ENCODE measurements around the gene TBX5. TPM values are rescaled to one million over a fixed set of nuclear protein-coding genes. Genes with fewer than 3 reads are reported as not detected.

TBX5 gene
- total RNA-seq, 4 donors from 2014 or later = 8.6 to 38.8 (median 28.0) TPM

- Histone ChIP-seq H3K27ac (no peak overlapping the region), H3K4me1 (no peaks in the 10 kb centered on the region), H3K9me3 (no peaks in the 10 kb centered on the region), H3K36me3 (no peaks in the 10 kb centered on the region), H3K4me3 (no peak overlapping the region), H3K27me3 (peaks cover 17% of the 10 kb centered on the region)
- ATAC-seq = no peak
- WGBS, 2 donors (ENCODE audit: low coverage in 1 of 2) = 53 to 58% methylated on average over 3 of the region's 3 CpGs
- no peak for TF ChIP-seq POLR2A (IDR thresholded peaks at IDR 0.05)
- TF ChIP-seq CTCF (IDR thresholded peaks at IDR 0.05) = no peak
- TF ChIP-seq EP300 (IDR thresholded peaks at IDR 0.05) = no peak
- TF ChIP-seq POLR2AphosphoS5 (IDR thresholded peaks at IDR 0.05) = no peak
Measured at GRCh38 chr12:114340231-114340630, 65.7 kb downstream of the TBX5 start.

- TF ChIP-seq POLR2A (IDR thresholded peaks at IDR 0.05) (no peak), EP300 (IDR thresholded peaks at IDR 0.05) (no peak), CTCF (IDR thresholded peaks at IDR 0.05) (no peak)
- ATAC-seq = no peak
- H3K36me3 ChIP-seq = no peaks in the 10 kb centered on the region
- H3K4me1 ChIP-seq = no peaks in the 10 kb centered on the region
- no peak overlapping the region for H3K4me3 ChIP-seq
- peaks cover 17% of the 10 kb centered on the region for H3K27me3 ChIP-seq
- 83 to 89% methylated on average over 2 of the region's 2 CpGs for WGBS, 2 donors (ENCODE audit: low coverage in 1 of 2)
- H3K9me3 ChIP-seq = no peaks in the 10 kb centered on the region
- no peak overlapping the region for H3K27ac ChIP-seq
Measured at GRCh38 chr12:114339626-114340025, 66.3 kb downstream of the TBX5 start.

- Histone ChIP-seq H3K4me1 (no peaks in the 10 kb centered on the region), H3K27ac (no peak overlapping the region), H3K4me3 (no peak overlapping the region), H3K36me3 (no peaks in the 10 kb centered on the region), H3K27me3 (peaks cover 17% of the 10 kb centered on the region), H3K9me3 (no peaks in the 10 kb centered on the region)
- no peak for ATAC-seq
- 65% methylated on average over 3 of the region's 5 CpGs; no CpG with 5 or more reads in 1 of the 2 donors for WGBS, 2 donors (ENCODE audit: low coverage in 1 of 2)
- TF ChIP-seq POLR2A (IDR thresholded peaks at IDR 0.05) (no peak), CTCF (IDR thresholded peaks at IDR 0.05) (no peak), EP300 (IDR thresholded peaks at IDR 0.05) (no peak), POLR2AphosphoS5 (IDR thresholded peaks at IDR 0.05) (no peak)
Measured at GRCh38 chr12:114335607-114336006, 70.3 kb downstream of the TBX5 start.

- H3K4me3 ChIP-seq = no peak overlapping the region
- H3K4me1 ChIP-seq = no peaks in the 10 kb centered on the region
- no peaks in the 10 kb centered on the region for H3K9me3 ChIP-seq
- H3K27me3 ChIP-seq = peaks cover 17% of the 10 kb centered on the region
- TF ChIP-seq POLR2AphosphoS5 (IDR thresholded peaks at IDR 0.05) (no peak), CTCF (IDR thresholded peaks at IDR 0.05) (no peak), POLR2A (IDR thresholded peaks at IDR 0.05) (no peak), EP300 (IDR thresholded peaks at IDR 0.05) (no peak)
- no peak overlapping the region for H3K27ac ChIP-seq
- WGBS, 2 donors (ENCODE audit: low coverage in 1 of 2) = 80 to 90% methylated on average over 1 to 5 of the region's 5 CpGs
- H3K36me3 ChIP-seq = no peaks in the 10 kb centered on the region
- ATAC-seq = no peak
Measured at GRCh38 chr12:114334395-114334794, 71.5 kb downstream of the TBX5 start.

GRCh38 chr12:114328292-114328691 is 77.7 kb downstream of the TBX5 start:
- Histone ChIP-seq H3K27me3 (peaks cover 3% of the 10 kb centered on the region), H3K4me1 (no peaks in the 10 kb centered on the region), H3K4me3 (no peak overlapping the region), H3K9me3 (peaks cover 0 to 14% (median 0%) of the 10 kb centered on the region in 3 donors), H3K36me3 (no peaks in the 10 kb centered on the region), H3K27ac (no peak overlapping the region)
- 93% methylated on average over 2 of the region's 2 CpGs; no CpG with 5 or more reads in 1 of the 2 donors for WGBS, 2 donors (ENCODE audit: low coverage in 1 of 2)
- TF ChIP-seq POLR2A (IDR thresholded peaks at IDR 0.05) (no peak), EP300 (IDR thresholded peaks at IDR 0.05) (no peak), CTCF (IDR thresholded peaks at IDR 0.05) (no peak), POLR2AphosphoS5 (IDR thresholded peaks at IDR 0.05) (no peak)
- no peak for ATAC-seq
